GM12891 (cell line): ENCODE data around the gene PTDSS2.

Experiments used
- POLR2A ChIP-seq: IDR thresholded peaks from 2 replicates; pipeline ENCODE4 v1.6.1; 2011; ENCODE audit warnings: low read depth, low read length, control low read depth
- POLR2AphosphoS5 ChIP-seq: IDR thresholded peaks from 2 replicates; pipeline ENCODE4 v1.6.1; 2011; ENCODE audit warnings: low read depth, low read length, control low read depth
- SPI1 ChIP-seq: IDR thresholded peaks from 2 replicates; pipeline ENCODE4 v1.6.1; 2011; ENCODE audit warnings: low read depth, low read length, control low read depth

DNA sequence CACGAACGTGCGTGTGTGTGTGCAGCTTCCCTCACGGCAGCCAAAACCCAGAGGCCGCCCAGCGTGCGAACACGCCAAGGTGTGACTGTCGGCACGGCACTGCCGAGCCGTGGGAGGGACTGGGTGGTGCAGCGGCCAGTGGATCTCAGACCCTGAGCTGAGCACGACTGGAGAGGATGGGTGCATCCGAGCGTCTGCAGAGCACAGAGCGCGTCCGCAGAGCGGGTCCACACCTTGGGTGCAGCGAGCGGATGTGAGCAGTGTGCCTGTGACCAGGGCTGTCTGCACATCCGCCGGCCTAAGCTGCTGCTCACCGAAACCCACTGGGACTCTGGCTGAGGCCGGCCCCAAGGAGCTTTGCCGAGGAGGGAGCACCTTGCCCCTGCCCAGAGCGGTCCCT, 22.7 kb downstream of the PTDSS2 start:
- TF ChIP-seq POLR2A (no peak), SPI1 (no peak), POLR2AphosphoS5 (no peak)
